ENCODE results near the gene HAND1.
A peak's percentile ranks its signal among the peaks of the same experiment; 100 is the strongest.

HAND1 gene

GRCh38 chr5:154446195-154447088 is 31.6 kb downstream of the HAND1 start:
- peak overlapping the region; percentile 74 for H3K4me3 ChIP-seq (replicated peaks; ENCODE audit: insufficient read depth, low read length)
- TF ChIP-seq GABPA (IDR thresholded peaks at IDR 0.05; ENCODE audit: low read depth) (no peak), SPI1 (IDR thresholded peaks at IDR 0.05; ENCODE audit: borderline replicate concordance, low read depth) (no peak), REST (IDR thresholded peaks at IDR 0.05; ENCODE audit: insufficient replicate concordance, low read depth) (no peak), POLR2AphosphoS5 (IDR thresholded peaks at IDR 0.05; ENCODE audit: low read depth) (no peak)
- H3K27me3 ChIP-seq (ENCODE audit: insufficient read depth, poor library complexity, severe bottlenecking), result no peaks in the 10 kb centered on the region
- H3K27ac ChIP-seq (replicated peaks), result peak overlapping the region; percentile 66
- DNase-seq (ENCODE audit: low read depth in 1 of 2, low spot score in 1 of 2), result peak in 1 of 2 experiments; percentile 11

- TF ChIP-seq SPI1 (IDR thresholded peaks at IDR 0.05; ENCODE audit: borderline replicate concordance, low read depth), result 0 out of 2 replicates have a peak, but pooled peaks have one; percentile 54
- peak; percentile 83 for TF ChIP-seq GABPA (IDR thresholded peaks at IDR 0.05; ENCODE audit: low read depth)
- peak; percentile 25 for TF ChIP-seq REST (IDR thresholded peaks at IDR 0.05; ENCODE audit: insufficient replicate concordance, low read depth)
- TF ChIP-seq POLR2AphosphoS5 (IDR thresholded peaks at IDR 0.05; ENCODE audit: low read depth), result peak; percentile 60; the same call in 1 of the 2 replicates
- TF ChIP-seq CTCF (IDR thresholded peaks at IDR 0.05; ENCODE audit: insufficient read depth, low read length), result no peak
- H3K27me3 ChIP-seq (ENCODE audit: insufficient read depth, poor library complexity, severe bottlenecking), result no peaks in the 10 kb centered on the region
- peak; percentile 81 to 95 for DNase-seq (ENCODE audit: low read depth in 1 of 2, low spot score in 1 of 2)
- H3K27ac ChIP-seq (replicated peaks), result peak within 1 kb of the TSS; percentile 69
- H3K4me3 ChIP-seq (replicated peaks; ENCODE audit: insufficient read depth, low read length), result peak within 1 kb of the TSS; percentile 74
Observed at GRCh38 chr5:154445422-154446194, 32.4 kb downstream of the HAND1 start, which contains the start of gene SAP30L. Gene SAP30L (plus strand): TSS chr5:154445997. CDS start chr5:154446605, 608 bp downstream.

- H3K27me3 ChIP-seq (ENCODE audit: insufficient read depth, poor library complexity, severe bottlenecking), result no peaks in the 10 kb centered on the region
- DNase-seq (ENCODE audit: low read depth in 1 of 2, low spot score in 1 of 2), result peak in 1 of 2 experiments; percentile 15
- peak overlapping the region; percentile 69 for H3K27ac ChIP-seq (replicated peaks)
- no peak for TF ChIP-seq GABPA (IDR thresholded peaks at IDR 0.05; ENCODE audit: low read depth)
- 0 out of 2 replicates have a peak, but pooled peaks have one; percentile 4 for TF ChIP-seq SPI1 (IDR thresholded peaks at IDR 0.05; ENCODE audit: borderline replicate concordance, low read depth)
- peak; percentile 53 for TF ChIP-seq REST (IDR thresholded peaks at IDR 0.05; ENCODE audit: insufficient replicate concordance, low read depth)
- H3K4me3 ChIP-seq (replicated peaks; ENCODE audit: insufficient read depth, low read length), result peak overlapping the region; percentile 74
Observed at GRCh38 chr5:154444556-154445421, 33.2 kb downstream of the HAND1 start.

Data from HL-60 (cell line).